Uterus (tissue), 2 donors: ENCODE results near the gene ROBO2.

Experiments used
- CTCF ChIP-seq, 4 experiments: fragments of 200-600 bp in 2 of 4; fragments of 450-650 bp in 2 of 4; sonication (generic) in 2 of 4; IDR thresholded peaks; one replicate each; pipeline ENCODE4 v1.5.1; 2016 to 2019; ENCODE audit warnings: antibody characterized with exemption in 4 of 4, mild to moderate bottlenecking in 2 of 4, moderate library complexity in 1 of 4
- POLR2A ChIP-seq, 2 donors: fragments of 450-650 bp; IDR thresholded peaks; one replicate each; pipeline ENCODE4 v1.6.1; 2016; ENCODE audit warnings: antibody characterized with exemption in 2 of 2, mild to moderate bottlenecking in 1 of 2, moderate library complexity in 1 of 2

GRCh38 chr3:77186319-77186718 is 146.4 kb downstream of the ROBO2 start:
- TF ChIP-seq CTCF (IDR thresholded peaks at IDR 0.05) (no peak), POLR2A (IDR thresholded peaks at IDR 0.05) (no peak)
